SK-N-SH treated with all-trans-retinoic acid at 6 μM for 48 hours (cell line): ENCODE measurements around the gene NPAS3.

ENCODE experiments used
- CREB5 ChIP-seq: fragments of 250-450 bp; sonication (Bioruptor Pico); IDR thresholded peaks from 2 replicates; pipeline ENCODE4 v1.5.1; 2020; ENCODE audit warnings: low read depth, mild to moderate bottlenecking, moderate library complexity
- ISL1 ChIP-seq: fragments of 250-450 bp; sonication (Bioruptor Pico); IDR thresholded peaks from 2 replicates; pipeline ENCODE4 v2.1.2; 2022; ENCODE audit warnings: mild to moderate bottlenecking, moderate library complexity
- TCF4 ChIP-seq: fragments of 250-450 bp; sonication (Bioruptor Pico); IDR thresholded peaks from 2 replicates; pipeline ENCODE4 v1.8.0; 2021; ENCODE audit warnings: mild to moderate bottlenecking, moderate library complexity, borderline replicate concordance
- TOX ChIP-seq: fragments of 250-450 bp; sonication (Bioruptor Pico); IDR thresholded peaks from 2 replicates; pipeline ENCODE4 v1.8.0; 2021; ENCODE audit warnings: mild to moderate bottlenecking, moderate library complexity, borderline replicate concordance
- ZNF565 ChIP-seq: fragments of 450-650 bp; formaldehyde crosslinking; conservative IDR thresholded peaks from 2 replicates; pipeline ENCODE4 v1.5.0; 2020; ENCODE audit warnings: low read depth, mild to moderate bottlenecking, moderate library complexity

- TF ChIP-seq ZNF565, result no peak
- no peak for TF ChIP-seq CREB5
- TF ChIP-seq TCF4 (CRISPR knock-in tag), result no peak
- no peak for TF ChIP-seq ISL1
- TF ChIP-seq TOX (CRISPR knock-in tag), result no peak
These were observed 622.2 kb downstream of the NPAS3 start for GRCh38 chr14:33560718-33561431.
